ENCODE data around the gene B3GALNT2.

The B3GALNT2 gene

GRCh38 chr1:235408503-235408960 is 95.7 kb downstream of the B3GALNT2 start:
- peak; percentile 60 for DNase-seq

- DNase-seq: peak; percentile 64
Measured at GRCh38 chr1:235407419-235407818, 96.8 kb downstream of the B3GALNT2 start.

GRCh38 chr1:235404190-235404589 is 100.1 kb downstream of the B3GALNT2 start:
- no peak for DNase-seq

GRCh38 chr1:235403593-235403992 is 100.7 kb downstream of the B3GALNT2 start:
- DNase-seq: no peak

GRCh38 chr1:235402457-235403200 is 101.6 kb downstream of the B3GALNT2 start:
- DNase-seq: no peak

GRCh38 chr1:235401251-235401650 is 103.0 kb downstream of the B3GALNT2 start:
- DNase-seq: no peak

Data from NCI-H82 (cell line).